Ishikawa (cell line): Measurements from ENCODE around the gene KRTAP10-3.

Source experiments
- CEBPB ChIP-seq: IDR thresholded peaks from 2 replicates; pipeline ENCODE4 v1.6.1; 2012
- CREB1 ChIP-seq: IDR thresholded peaks from 2 replicates; pipeline ENCODE4 v1.6.1; 2012; ENCODE audit warnings: low read depth
- EGR1 ChIP-seq: IDR thresholded peaks from 2 replicates; pipeline ENCODE4 v1.6.1; 2012
- EP300 ChIP-seq: IDR thresholded peaks from 2 replicates; pipeline ENCODE4 v1.6.1; 2012; ENCODE audit warnings: borderline replicate concordance
- FOXM1 ChIP-seq: IDR thresholded peaks from 2 replicates; pipeline ENCODE4 v1.6.1; 2012; ENCODE audit warnings: low read depth, borderline replicate concordance
- MAX ChIP-seq: IDR thresholded peaks from 2 replicates; pipeline ENCODE4 v1.6.1; 2012
- NFIC ChIP-seq: IDR thresholded peaks from 2 replicates; pipeline ENCODE4 v1.6.1; 2012
- RAD21 ChIP-seq: IDR thresholded peaks from 2 replicates; pipeline ENCODE4 v1.6.1; 2012; ENCODE audit warnings: low read depth
- TAF1 ChIP-seq: IDR thresholded peaks from 2 replicates; pipeline ENCODE4 v1.6.1; 2012; ENCODE audit warnings: low read depth, mild to moderate bottlenecking
- TCF12 ChIP-seq: IDR thresholded peaks from 2 replicates; pipeline ENCODE4 v1.6.1; 2012; ENCODE audit warnings: low read depth
- TEAD4 ChIP-seq: IDR thresholded peaks from 2 replicates; pipeline ENCODE4 v1.6.1; 2012
- YY1 ChIP-seq: IDR thresholded peaks from 2 replicates; pipeline ENCODE4 v1.6.1; 2012; ENCODE audit warnings: low read depth
- ZBTB7A ChIP-seq: IDR thresholded peaks from 2 replicates; pipeline ENCODE4 v1.6.1; 2012; ENCODE audit warnings: low read depth
- TF ChIP-seq, protein P1 (sequence below): IDR thresholded peaks from 2 replicates; pipeline ENCODE4 v1.6.1; 2012; ENCODE audit warnings: low read depth, mild to moderate bottlenecking
- TF ChIP-seq, protein P2 (sequence below): IDR thresholded peaks from 2 replicates; pipeline ENCODE4 v1.6.1; 2012

Gene KRTAP10-3

DNA sequence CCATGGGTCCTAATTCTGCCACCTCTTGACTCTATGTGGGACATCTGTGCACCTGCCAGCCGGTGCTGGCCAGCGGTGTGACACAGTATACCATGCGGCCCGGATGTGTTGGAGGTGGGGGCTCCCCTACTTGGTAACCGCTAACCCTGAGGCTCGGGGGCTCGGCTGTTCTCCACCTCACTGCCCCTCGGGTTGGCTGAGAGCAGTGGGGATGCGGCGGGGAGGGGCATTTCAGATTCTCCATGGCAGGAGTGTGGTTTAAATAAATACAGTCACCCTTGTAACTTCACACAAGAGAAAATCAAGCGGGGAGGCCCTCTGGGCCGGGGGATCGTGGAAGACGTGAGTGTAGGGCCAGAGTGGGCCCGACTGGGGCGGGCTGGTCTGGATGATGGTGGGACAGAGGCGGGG is 29.6 kb downstream of the KRTAP10-3 start:
- no peak for TF ChIP-seq FOXM1
- TF ChIP-seq RAD21 = no peak
- TF ChIP-seq CREB1 = no peak
- TF ChIP-seq NFIC = no peak
- no peak for TF ChIP-seq CEBPB
- TF ChIP-seq MAX = no peak
- no peak for TF ChIP-seq EGR1
- TF ChIP-seq TCF12 = no peak
- no peak for TF ChIP-seq TEAD4
- TF ChIP-seq ZBTB7A = no peak
- TF ChIP-seq, protein P1, sequence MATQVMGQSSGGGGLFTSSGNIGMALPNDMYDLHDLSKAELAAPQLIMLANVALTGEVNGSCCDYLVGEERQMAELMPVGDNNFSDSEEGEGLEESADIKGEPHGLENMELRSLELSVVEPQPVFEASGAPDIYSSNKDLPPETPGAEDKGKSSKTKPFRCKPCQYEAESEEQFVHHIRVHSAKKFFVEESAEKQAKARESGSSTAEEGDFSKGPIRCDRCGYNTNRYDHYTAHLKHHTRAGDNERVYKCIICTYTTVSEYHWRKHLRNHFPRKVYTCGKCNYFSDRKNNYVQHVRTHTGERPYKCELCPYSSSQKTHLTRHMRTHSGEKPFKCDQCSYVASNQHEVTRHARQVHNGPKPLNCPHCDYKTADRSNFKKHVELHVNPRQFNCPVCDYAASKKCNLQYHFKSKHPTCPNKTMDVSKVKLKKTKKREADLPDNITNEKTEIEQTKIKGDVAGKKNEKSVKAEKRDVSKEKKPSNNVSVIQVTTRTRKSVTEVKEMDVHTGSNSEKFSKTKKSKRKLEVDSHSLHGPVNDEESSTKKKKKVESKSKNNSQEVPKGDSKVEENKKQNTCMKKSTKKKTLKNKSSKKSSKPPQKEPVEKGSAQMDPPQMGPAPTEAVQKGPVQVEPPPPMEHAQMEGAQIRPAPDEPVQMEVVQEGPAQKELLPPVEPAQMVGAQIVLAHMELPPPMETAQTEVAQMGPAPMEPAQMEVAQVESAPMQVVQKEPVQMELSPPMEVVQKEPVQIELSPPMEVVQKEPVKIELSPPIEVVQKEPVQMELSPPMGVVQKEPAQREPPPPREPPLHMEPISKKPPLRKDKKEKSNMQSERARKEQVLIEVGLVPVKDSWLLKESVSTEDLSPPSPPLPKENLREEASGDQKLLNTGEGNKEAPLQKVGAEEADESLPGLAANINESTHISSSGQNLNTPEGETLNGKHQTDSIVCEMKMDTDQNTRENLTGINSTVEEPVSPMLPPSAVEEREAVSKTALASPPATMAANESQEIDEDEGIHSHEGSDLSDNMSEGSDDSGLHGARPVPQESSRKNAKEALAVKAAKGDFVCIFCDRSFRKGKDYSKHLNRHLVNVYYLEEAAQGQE = no peak
- TF ChIP-seq YY1 = no peak

DNA sequence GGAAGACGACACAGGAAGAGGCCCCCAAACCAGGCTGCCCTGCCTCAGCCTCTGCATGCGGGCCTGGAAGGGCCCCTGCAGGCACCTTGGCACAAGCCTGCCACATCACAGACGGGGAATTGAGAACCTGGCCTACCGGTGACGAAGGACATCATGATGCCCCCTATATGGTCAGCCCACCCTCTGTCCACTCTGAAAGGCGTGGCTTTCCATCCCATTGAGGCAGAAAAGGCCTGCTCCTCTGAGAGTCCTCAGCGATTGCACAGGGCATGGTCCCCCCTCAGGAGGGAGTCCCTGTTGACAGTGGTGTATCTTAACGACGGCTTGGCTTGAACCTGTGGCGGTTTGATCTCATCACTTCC is 30.0 kb downstream of the KRTAP10-3 start:
- TF ChIP-seq EP300 = no peak
- TF ChIP-seq MAX = no peak
- no peak for TF ChIP-seq CREB1
- TF ChIP-seq, protein P2, sequence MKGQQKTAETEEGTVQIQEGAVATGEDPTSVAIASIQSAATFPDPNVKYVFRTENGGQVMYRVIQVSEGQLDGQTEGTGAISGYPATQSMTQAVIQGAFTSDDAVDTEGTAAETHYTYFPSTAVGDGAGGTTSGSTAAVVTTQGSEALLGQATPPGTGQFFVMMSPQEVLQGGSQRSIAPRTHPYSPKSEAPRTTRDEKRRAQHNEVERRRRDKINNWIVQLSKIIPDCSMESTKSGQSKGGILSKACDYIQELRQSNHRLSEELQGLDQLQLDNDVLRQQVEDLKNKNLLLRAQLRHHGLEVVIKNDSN = no peak
- TF ChIP-seq TEAD4 = no peak
- TF ChIP-seq YY1 = no peak
- no peak for TF ChIP-seq EGR1
- no peak for TF ChIP-seq RAD21
- TF ChIP-seq ZBTB7A = no peak

GRCh38 chr21:44527983-44528633 is 30.5 kb downstream of the KRTAP10-3 start:
- TF ChIP-seq FOXM1 = no peak
- TF ChIP-seq YY1 = no peak
- TF ChIP-seq MAX = no peak
- TF ChIP-seq EP300 = no peak
- TF ChIP-seq, protein P1 = no peak
- TF ChIP-seq, protein P2 = no peak
- TF ChIP-seq TCF12 = no peak
- no peak for TF ChIP-seq TAF1
- no peak for TF ChIP-seq TEAD4
- no peak for TF ChIP-seq CEBPB
- no peak for TF ChIP-seq EGR1
- TF ChIP-seq RAD21 = no peak

GRCh38 chr21:44527156-44527982 is 31.2 kb downstream of the KRTAP10-3 start:
- TF ChIP-seq CEBPB = no peak
- TF ChIP-seq NFIC = no peak
- TF ChIP-seq CREB1 = no peak
- TF ChIP-seq EGR1 = no peak
- no peak for TF ChIP-seq TEAD4
- no peak for TF ChIP-seq EP300
- no peak for TF ChIP-seq YY1
- no peak for TF ChIP-seq ZBTB7A
- TF ChIP-seq TCF12 = no peak
